CD4-positive, alpha-beta T cell treated with Interleukin-4 for 4 hours (primary cell): Measurements from ENCODE around the gene MAP4K4.

Experiments used
- DNase-seq: peaks from one replicate; pipeline ENCODE4 v3.0.0-alpha.2; 2020

MAP4K4 gene

GRCh38 chr2:101793277-101793969 lies 95.9 kb downstream of the MAP4K4 start:
- no peak for DNase-seq

DNA sequence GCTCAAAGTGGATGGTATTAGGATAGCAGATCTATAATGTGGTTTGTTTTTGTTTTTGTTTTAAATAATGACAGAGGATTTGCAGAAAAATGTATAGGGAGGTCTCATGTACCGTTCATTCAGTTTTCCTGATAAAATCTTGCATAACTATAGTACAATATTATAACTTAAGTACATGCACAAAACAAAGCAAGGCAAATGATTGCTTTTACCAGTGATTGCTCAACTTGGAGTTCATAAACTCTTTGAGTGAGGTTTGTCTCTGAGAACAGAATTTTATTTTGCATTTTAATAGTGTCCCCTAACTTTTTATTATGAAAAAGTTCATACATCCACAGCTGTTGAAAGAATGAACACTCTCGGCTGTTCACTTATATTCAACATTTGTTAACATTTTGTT lies 96.6 kb downstream of the MAP4K4 start:
- no peak for DNase-seq

DNA sequence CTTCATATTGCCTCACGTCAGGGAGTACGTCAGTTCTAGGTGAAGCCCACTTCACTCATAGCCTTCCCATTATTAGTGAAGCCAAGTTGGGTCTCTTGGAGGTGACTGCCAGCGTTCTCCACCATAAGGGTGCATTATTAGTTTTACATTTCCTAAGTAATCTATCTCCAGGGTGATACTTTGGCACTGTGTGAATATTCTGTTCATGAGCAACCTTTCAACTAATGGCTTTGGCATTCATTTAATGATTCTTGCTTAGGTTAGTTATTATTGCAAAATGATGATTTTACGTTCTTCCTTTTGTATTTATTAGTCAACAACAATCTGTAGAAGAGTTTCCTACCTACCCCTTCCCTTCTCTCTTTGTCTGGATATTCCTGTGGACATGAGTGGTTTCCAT lies 97.5 kb downstream of the MAP4K4 start:
- no peak for DNase-seq

GRCh38 chr2:101796825-101797600 lies 99.5 kb downstream of the MAP4K4 start:
- DNase-seq: no peak

DNA sequence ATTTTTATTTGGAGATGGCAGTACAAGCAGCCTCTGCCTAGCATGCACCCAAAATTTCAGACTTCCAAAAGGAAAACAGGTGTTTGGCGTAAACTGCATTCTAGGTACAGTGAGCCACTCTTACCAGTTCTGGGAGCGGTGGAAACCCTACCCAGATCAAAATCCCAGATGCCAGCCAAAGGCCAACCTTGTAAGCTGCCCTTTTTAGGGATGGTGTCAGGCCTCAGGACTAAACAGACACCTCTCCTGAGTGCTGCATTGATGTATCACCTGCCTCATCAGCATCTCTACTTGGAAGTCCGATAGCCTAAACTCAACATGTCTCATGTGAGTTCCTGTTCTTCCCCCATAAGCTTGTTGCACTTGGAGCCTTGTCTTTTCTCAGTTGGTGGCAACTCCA lies 104.0 kb downstream of the MAP4K4 start:
- no peak for DNase-seq

DNA sequence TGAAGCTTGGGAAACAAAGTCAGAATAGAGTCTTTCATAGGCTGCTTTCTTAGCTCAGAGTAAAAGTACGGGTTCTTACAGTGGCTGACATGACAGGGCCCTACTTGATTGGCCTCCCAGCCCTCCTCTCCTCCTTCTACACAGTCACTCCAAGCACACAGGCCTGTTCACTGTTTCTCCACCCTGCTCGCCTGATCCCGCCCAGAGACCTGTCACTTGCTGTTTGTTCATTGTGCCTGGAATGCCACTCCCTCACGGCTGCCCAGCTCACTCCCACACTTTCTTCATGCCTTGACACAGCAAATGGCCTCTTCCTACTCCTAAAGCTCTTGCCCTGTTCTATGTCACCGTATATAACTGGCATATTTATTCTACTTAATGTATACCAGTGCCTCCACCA lies 104.8 kb downstream of the MAP4K4 start:
- no peak for DNase-seq

DNA sequence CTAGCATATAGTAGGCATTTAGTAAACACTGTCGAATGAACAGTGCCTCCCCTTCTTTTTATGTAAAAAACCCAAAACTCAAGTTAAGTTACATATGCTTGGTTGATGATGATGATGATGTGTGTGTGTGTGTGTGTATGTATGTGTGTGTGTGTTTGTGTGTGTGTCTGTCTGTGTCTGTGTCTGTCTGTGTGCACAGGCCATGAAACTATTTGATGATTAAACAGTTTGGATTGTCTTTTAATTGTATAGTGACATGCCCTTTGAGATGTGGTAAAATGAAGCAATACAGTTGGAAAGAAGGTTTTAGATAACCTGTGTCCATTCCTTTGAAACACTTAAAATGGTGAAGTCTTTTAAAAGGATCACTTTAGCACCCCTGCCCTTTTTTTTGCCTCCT lies 105.6 kb downstream of the MAP4K4 start:
- DNase-seq: no peak

- no peak for DNase-seq
Observed at GRCh38 chr2:101803945-101804696, 106.6 kb downstream of the MAP4K4 start.

GRCh38 chr2:101805152-101806088 lies 107.9 kb downstream of the MAP4K4 start:
- no peak for DNase-seq

DNA sequence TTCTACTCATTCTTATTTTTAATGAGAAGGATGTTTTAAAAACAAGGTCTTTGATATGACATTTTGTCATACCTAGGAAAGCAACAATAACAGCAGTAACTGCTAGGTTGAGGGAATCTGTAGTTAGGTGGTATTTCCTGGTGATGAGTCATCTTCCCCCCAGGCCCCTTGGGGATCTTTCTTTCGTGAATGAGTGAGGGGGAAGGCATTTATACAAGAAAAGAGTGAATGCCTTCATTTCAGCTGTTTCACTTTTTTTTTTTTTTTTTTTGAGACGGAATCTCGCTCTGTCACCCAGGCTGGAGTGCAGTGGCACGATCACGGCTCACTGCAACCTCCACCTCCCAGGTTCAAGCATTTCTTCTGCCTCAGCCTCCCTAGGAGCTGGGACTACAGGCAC lies 108.6 kb downstream of the MAP4K4 start:
- peak; percentile 62 for DNase-seq

GRCh38 chr2:101806701-101807100 lies 109.2 kb downstream of the MAP4K4 start:
- no peak for DNase-seq

DNA sequence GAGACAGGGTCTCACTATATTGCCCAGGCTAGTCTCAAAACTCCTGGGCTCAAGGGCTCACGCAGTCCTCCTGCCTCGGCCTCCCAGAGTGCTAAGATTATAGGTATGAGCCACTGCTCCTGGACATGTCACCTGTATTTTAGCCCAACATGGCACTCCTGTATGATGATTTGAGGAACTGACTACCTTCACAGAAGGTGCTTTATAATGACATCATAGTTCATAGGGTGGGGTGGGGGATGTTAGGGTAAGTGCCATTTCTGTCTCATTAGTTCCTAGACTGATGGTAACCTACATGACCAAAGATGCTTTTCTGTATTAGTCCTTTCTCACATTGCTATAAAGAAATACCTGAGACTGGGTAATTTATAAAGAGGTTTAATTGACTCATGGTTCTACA lies 109.7 kb downstream of the MAP4K4 start:
- DNase-seq: no peak

DNA sequence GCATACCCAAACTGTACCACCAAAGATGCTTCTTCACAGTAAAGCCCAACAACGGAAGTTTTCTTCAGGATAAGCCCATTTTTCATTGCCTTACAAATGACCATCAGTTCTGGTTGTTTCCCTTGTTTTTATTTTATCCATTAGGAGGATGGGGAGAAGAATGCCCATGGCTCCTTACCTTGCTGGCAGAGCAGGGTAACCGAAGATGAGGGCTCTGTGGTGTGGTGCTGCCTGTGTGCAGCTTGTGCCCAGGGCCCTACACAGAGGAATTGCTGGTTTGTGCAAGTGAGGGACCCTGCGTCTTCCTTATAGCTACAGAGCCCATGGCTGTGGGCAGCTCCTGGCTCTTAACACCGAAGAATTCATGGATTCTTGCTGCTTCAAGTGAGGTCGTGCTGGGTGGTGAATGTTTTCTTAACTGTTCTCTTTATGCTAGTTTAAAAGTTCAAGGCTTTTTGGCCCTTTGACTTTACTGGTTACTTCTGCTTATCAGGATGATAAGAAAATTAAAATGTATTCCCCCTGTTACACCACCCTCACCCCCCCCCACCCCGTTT lies 110.6 kb downstream of the MAP4K4 start:
- DNase-seq: no peak

DNA sequence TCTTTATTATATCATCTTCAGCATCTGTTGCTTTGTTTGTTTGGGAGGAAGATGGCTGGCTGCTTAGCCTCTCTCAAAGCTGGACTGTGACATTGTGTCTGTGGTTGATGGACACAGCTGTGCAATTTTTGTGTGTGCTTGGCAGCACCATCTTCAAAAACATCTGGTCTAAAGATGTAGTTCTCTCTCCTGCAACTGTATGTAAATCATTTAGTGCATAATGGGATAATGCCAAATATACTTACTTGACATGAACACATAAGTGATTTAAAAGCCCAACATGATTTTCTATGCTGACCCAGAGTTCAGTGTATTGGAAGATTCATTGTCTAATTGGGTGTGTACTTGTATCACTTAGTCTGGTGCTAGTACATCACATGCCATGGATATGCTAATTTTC lies 112.2 kb downstream of the MAP4K4 start:
- DNase-seq: no peak

DNA sequence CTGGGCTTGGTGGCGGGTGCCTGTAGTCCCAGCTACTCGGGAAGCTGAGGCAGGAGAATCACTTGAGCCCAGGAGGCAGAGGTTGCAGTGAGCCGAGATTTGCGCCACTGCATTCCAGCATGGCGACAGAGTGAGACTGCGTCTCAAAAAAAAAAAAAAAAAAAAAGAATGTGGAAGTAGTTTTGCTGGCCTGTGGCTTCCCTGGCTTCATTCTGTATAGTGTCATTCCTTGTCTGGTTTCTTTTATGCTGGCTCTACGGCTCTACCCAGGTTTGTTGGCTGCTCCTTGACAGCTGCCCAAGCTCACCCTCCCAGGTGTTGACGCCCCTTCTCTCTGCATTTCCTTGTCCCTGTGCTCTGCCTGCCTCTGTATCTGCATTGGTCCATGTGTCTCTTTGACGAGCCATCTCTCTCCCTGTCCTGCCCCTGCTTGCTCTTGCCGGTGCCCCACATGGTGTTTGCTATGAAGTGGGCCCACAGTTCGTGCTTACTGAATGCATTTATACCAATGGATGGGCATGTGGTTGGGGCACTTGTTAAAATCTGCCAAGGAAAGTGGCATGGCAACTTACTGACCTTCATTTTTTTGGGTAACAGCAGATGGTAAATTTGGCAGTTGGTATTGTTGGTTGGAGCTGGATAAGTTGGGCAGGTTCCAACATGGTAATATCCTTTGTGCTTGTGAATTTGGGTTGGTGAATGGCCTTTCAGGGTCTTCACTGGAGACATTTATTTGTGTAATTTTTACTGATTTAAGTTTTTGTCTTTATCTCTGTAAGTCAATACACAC lies 113.9 kb downstream of the MAP4K4 start:
- no peak for DNase-seq

GRCh38 chr2:101812226-101812625 lies 114.7 kb downstream of the MAP4K4 start:
- no peak for DNase-seq

- DNase-seq: no peak
Observed at GRCh38 chr2:101814752-101815151, 117.2 kb downstream of the MAP4K4 start.

DNA sequence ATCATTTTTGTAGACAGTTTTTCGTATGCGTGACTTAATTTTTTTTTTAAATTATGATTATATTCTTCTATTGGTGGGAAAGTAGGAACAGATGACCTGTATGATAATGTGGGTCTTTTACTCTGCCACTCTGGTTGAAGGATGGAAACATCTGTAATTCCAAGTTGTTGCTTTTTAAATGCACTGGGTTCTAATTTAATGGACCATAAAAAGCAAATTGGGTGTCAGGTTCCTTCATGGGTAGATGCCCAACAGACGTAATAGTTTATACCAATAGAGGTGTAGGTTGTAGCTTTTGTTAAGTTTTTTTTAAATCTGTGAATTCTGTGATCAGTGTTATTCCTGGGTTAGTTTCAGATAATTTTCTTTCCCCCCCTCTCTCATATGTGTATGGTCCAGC lies 117.6 kb downstream of the MAP4K4 start:
- no peak for DNase-seq

- no peak for DNase-seq
Observed at GRCh38 chr2:101815739-101816391, 118.4 kb downstream of the MAP4K4 start.

GRCh38 chr2:101816598-101816997 lies 119.1 kb downstream of the MAP4K4 start:
- no peak for DNase-seq

GRCh38 chr2:101817481-101817880 lies 120.0 kb downstream of the MAP4K4 start:
- no peak for DNase-seq
